ENCODE data around the gene PKHD1.

Gene PKHD1

DNA sequence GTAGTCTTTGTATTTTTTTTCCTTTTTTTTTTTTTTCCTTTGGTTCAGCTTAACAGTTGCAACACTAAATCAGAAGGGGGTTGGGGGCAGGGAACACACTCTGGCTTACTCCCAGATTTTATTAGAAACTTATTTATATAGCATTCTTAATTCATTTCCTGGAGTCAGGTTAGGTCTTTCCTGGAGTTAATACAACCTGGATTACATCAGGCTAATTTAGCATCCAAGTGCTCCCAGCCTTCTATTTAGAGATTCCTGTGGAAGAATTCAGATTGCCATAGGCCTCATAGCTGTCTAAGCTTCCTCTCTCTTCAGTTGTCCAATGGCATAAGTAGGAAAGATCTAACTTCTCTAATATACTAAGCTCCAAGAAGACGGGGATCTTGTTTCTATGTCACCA lies 35.8 kb upstream of the PKHD1 start:
- H3K4me3 ChIP-seq (ENCODE audit: low read length): no peak overlapping the region
- TF ChIP-seq, protein P1, sequence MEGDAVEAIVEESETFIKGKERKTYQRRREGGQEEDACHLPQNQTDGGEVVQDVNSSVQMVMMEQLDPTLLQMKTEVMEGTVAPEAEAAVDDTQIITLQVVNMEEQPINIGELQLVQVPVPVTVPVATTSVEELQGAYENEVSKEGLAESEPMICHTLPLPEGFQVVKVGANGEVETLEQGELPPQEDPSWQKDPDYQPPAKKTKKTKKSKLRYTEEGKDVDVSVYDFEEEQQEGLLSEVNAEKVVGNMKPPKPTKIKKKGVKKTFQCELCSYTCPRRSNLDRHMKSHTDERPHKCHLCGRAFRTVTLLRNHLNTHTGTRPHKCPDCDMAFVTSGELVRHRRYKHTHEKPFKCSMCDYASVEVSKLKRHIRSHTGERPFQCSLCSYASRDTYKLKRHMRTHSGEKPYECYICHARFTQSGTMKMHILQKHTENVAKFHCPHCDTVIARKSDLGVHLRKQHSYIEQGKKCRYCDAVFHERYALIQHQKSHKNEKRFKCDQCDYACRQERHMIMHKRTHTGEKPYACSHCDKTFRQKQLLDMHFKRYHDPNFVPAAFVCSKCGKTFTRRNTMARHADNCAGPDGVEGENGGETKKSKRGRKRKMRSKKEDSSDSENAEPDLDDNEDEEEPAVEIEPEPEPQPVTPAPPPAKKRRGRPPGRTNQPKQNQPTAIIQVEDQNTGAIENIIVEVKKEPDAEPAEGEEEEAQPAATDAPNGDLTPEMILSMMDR (conservative IDR thresholded peaks at IDR 0.05; ENCODE audit: low read depth, low read length): no peak
- DNase-seq (ENCODE audit: low read depth): no peak

DNA sequence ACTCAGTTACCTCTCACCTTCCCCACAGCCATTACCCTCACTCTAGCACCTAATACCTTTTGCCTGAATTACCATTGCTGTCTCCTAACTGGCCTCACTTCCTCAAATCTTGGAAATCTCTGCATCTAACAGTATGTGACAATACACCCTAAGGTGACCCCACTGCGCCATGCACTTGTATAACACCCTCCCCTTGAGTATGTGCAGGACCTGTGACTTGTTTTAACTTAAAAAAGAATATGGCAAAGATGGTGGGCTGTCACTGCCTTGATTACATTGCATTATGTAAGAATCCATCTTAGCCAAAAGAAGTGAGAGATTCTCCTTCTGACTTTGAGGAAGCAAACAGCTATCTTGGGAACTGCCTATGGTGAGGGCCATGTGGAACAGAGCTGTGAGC lies 29.9 kb upstream of the PKHD1 start:
- TF ChIP-seq, protein P1 (conservative IDR thresholded peaks at IDR 0.05; ENCODE audit: low read depth, low read length): no peak

DNA sequence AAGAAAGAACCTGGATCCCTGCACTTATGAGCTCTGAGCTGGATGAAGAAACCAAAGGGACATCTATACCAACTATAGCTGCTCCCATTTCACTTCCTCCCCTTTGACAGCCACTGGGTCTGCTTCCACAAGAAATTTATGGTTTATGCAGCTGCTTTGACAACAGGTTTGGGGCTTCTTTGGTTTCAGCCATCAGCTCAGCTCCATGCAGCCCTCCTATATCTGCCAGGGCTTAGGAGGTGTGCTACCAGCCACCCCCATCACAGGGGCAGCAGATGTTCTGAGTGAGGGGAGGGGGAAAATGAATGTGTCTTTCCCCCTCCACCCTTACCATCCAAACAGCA lies 29.2 kb upstream of the PKHD1 start:
- H3K4me3 ChIP-seq (ENCODE audit: low read length): no peak overlapping the region
- DNase-seq (ENCODE audit: low read depth): no peak
- TF ChIP-seq, protein P1 (conservative IDR thresholded peaks at IDR 0.05; ENCODE audit: low read depth, low read length): no peak

More for the DNA sequence above, 29.9 kb upstream of the PKHD1 start:
- no peak for DNase-seq (ENCODE audit: low read depth)
- H3K4me3 ChIP-seq (ENCODE audit: low read length): no peak overlapping the region

DNA sequence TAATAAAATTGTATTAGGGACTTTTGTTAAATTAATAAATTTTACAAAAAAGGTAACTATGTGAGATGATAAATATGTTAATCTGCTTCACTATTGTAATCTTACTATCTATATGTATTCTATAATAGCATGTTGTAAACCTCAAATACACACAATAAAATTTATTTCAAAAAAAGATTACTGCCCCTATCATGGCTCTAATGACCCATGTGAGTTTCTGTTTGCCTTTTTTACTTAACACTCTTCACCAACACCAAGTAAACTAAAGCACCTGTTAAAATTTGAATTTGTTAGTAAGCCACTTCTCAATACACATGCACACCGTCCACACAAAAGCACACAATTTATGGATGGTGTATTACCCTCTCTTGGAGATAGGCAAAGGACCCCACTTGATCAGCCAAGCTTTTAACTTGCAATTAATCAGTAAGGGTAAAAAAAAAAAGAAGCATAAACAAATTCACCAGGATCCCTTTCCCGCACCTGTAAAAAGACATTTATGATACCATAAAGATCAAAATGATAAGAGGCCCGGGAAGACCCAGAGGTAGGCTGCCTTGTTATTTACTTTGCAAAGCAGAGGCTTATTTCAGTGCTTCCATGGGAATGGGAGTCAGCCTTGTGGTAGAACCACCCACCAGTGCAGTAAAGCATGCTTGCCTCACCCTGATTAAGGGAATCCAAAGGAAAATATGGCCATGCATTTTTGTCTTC lies 28.6 kb upstream of the PKHD1 start:
- TF ChIP-seq, protein P1 (conservative IDR thresholded peaks at IDR 0.05; ENCODE audit: low read depth, low read length): no peak
- H3K4me3 ChIP-seq (ENCODE audit: low read length): no peak overlapping the region
- no peak for DNase-seq (ENCODE audit: low read depth)

DNA sequence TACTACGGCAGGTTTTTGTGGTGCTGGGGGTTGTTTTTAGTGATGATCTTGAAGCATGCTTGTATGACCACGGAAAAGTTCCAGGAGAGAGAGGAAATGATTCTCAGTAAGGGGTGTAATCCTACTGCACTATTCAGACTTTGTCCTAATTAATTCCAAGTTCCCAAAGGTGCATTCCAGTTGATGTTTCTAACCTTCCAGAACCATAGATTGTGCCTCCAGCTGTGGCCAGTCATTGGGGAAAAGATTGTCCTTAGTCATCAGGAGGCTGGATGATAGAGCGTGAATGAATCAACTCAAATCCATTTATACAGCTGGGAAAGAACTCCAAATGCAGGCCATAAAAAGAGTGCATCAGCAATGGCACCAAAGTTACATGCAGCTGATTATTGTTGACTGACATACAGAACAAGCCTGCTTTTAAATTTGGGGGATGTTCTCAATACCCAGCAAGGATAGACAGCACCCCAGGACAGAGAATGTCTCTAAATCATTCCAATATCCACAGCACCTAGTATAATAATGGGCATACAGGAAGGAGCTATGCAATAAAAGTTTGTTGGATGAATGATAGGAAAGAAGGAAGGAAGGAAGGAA lies 27.8 kb upstream of the PKHD1 start:
- TF ChIP-seq, protein P1 (conservative IDR thresholded peaks at IDR 0.05; ENCODE audit: low read depth, low read length): no peak
- no peak for DNase-seq (ENCODE audit: low read depth)
- H3K4me3 ChIP-seq (ENCODE audit: low read length): no peak overlapping the region

DNA sequence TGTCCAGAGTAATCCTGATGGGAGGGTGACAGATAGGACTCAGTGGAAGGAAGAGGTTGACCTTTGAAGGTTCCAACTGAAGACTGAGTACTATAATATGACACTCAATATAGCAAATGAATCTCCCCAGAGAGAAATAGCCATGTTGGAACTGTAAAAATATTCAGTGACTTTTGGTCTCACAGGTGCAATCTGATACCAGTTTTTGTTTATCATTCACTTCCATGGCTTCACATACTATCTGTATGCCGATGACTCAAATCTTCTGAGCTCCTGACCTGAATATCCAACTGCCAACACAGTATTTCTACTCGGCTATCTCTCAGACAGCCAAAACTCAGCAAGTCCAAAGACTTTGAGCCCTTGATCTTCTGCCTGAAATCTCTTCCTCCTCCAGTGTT lies 21.8 kb upstream of the PKHD1 start:
- TF ChIP-seq, protein P1 (conservative IDR thresholded peaks at IDR 0.05; ENCODE audit: low read depth, low read length): no peak
- H3K4me3 ChIP-seq (ENCODE audit: low read length): no peak overlapping the region
- no peak for DNase-seq (ENCODE audit: low read depth)

DNA sequence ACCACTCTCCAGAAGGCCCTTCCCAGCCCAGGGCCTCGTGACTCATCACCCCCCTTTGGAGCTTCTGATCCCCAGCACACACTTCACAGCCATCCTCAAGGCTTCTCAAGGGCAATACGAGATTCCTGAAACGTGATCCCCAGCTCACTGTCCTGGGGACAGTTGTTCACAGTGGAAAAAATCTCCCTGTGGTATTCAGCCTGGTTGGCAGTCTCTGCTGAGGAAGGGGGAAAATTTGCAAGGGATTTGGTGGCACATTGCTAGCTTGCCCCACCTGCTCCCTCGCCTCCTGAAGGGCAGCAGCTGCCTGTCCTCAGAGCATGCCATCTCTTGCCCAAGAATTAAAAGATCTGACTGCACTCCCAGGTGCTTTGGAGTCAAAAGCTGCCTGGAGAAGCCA lies 20.7 kb upstream of the PKHD1 start:
- H3K4me3 ChIP-seq (ENCODE audit: low read length): no peak overlapping the region
- TF ChIP-seq, protein P1 (conservative IDR thresholded peaks at IDR 0.05; ENCODE audit: low read depth, low read length): no peak
- no peak for DNase-seq (ENCODE audit: low read depth)

All from retinal pigment epithelial cell (primary cell).